ENCODE results near the gene ITPKB.

The ITPKB gene

DNA sequence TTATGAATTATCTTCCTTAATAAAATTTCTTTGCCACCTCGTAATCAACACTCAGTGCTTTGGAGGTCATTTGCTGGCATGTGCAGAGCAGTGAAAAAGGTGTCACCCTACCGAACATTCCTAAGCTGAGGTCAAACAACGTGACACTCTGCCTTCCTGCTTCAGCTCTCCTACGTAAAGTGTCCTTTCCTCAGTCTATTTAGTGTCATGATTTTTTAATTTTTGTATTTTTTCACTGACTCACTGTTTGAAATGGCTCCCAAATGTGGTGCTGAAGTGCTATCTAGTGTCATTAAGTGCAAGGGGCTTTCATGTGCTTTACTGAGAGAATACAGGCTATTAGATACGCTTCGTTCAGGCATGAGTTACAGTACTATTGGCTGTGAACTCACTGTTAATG lies 37.0 kb upstream of the ITPKB start:
- TF ChIP-seq, protein P1, sequence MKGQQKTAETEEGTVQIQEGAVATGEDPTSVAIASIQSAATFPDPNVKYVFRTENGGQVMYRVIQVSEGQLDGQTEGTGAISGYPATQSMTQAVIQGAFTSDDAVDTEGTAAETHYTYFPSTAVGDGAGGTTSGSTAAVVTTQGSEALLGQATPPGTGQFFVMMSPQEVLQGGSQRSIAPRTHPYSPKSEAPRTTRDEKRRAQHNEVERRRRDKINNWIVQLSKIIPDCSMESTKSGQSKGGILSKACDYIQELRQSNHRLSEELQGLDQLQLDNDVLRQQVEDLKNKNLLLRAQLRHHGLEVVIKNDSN (IDR thresholded peaks at IDR 0.05), result no peak
- no peak for TF ChIP-seq FOXM1 (IDR thresholded peaks at IDR 0.05; ENCODE audit: borderline replicate concordance, low read depth)
- no peak for TF ChIP-seq YY1 (IDR thresholded peaks at IDR 0.05; ENCODE audit: low read depth)

DNA sequence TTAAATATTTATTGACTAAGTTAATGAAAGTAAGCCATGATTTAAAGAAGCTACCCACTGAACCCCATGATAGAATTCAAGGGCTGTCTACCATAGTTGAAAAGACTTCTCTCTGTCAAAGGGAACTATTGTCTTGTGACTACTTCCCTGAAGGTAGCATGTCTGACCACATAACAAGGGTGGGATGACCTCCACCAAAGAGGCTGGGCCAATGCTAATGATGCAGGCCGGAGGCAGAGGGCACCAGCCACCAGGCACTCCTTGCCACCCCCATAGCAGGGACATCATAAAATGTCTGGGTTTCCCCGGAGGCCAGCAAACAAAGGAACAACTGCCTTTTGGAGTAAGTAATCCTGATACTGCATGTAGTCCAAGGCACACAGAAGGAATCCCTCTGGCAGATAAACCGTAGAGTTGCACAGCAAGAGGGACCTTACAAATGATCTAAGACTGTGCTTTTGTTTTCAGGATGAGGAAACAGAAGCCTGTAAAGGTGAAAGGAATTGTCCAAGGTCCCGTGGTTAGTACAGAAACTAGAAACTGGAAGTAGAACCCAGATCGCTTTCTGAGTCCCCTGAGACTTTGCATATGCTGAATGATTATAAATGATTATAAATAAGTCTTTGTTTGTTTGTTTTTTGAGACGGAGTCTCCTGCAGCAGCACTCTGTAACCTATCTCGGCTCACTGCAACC lies 33.5 kb upstream of the ITPKB start:
- TF ChIP-seq, protein P2, sequence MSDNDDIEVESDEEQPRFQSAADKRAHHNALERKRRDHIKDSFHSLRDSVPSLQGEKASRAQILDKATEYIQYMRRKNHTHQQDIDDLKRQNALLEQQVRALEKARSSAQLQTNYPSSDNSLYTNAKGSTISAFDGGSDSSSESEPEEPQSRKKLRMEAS (IDR thresholded peaks at IDR 0.05), result no peak
- TF ChIP-seq FOXM1 (IDR thresholded peaks at IDR 0.05; ENCODE audit: borderline replicate concordance, low read depth) (no peak), CREB1 (IDR thresholded peaks at IDR 0.05; ENCODE audit: low read depth) (no peak), EGR1 (IDR thresholded peaks at IDR 0.05) (no peak), RAD21 (IDR thresholded peaks at IDR 0.05; ENCODE audit: low read depth) (no peak), ZBTB7A (IDR thresholded peaks at IDR 0.05; ENCODE audit: low read depth) (no peak), YY1 (IDR thresholded peaks at IDR 0.05; ENCODE audit: low read depth) (no peak), TCF12 (IDR thresholded peaks at IDR 0.05; ENCODE audit: low read depth) (no peak), NFIC (IDR thresholded peaks at IDR 0.05) (no peak), EP300 (IDR thresholded peaks at IDR 0.05; ENCODE audit: borderline replicate concordance) (no peak), TEAD4 (IDR thresholded peaks at IDR 0.05) (no peak), TAF1 (IDR thresholded peaks at IDR 0.05; ENCODE audit: low read depth) (no peak)
- TF ChIP-seq, protein P3, sequence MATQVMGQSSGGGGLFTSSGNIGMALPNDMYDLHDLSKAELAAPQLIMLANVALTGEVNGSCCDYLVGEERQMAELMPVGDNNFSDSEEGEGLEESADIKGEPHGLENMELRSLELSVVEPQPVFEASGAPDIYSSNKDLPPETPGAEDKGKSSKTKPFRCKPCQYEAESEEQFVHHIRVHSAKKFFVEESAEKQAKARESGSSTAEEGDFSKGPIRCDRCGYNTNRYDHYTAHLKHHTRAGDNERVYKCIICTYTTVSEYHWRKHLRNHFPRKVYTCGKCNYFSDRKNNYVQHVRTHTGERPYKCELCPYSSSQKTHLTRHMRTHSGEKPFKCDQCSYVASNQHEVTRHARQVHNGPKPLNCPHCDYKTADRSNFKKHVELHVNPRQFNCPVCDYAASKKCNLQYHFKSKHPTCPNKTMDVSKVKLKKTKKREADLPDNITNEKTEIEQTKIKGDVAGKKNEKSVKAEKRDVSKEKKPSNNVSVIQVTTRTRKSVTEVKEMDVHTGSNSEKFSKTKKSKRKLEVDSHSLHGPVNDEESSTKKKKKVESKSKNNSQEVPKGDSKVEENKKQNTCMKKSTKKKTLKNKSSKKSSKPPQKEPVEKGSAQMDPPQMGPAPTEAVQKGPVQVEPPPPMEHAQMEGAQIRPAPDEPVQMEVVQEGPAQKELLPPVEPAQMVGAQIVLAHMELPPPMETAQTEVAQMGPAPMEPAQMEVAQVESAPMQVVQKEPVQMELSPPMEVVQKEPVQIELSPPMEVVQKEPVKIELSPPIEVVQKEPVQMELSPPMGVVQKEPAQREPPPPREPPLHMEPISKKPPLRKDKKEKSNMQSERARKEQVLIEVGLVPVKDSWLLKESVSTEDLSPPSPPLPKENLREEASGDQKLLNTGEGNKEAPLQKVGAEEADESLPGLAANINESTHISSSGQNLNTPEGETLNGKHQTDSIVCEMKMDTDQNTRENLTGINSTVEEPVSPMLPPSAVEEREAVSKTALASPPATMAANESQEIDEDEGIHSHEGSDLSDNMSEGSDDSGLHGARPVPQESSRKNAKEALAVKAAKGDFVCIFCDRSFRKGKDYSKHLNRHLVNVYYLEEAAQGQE (IDR thresholded peaks at IDR 0.05; ENCODE audit: low read depth), result no peak
- TF ChIP-seq, protein P1 (IDR thresholded peaks at IDR 0.05), result no peak

DNA sequence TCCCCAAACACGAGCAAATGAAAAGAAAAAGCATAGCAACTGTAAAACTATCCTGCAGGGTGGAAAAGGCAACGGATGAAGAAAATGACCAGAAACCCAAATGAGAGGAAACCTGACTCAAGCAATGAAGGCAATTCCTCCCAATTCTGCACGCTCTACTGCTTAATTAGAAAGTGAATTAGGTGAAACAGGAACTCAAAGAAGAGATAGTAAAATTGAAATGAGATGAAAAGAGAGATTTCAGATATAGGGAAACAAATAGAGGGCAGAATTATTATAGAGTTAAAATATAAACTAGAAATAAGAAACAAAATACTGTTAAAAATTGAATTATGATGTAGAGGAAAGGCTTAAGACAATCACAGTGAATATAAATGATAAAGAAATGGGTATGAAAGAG lies 27.5 kb upstream of the ITPKB start:
- no peak for TF ChIP-seq RAD21 (IDR thresholded peaks at IDR 0.05; ENCODE audit: low read depth)
- TF ChIP-seq, protein P2 (IDR thresholded peaks at IDR 0.05), result no peak
- no peak for TF ChIP-seq TAF1 (IDR thresholded peaks at IDR 0.05; ENCODE audit: low read depth)
- TF ChIP-seq, protein P1 (IDR thresholded peaks at IDR 0.05), result no peak

DNA sequence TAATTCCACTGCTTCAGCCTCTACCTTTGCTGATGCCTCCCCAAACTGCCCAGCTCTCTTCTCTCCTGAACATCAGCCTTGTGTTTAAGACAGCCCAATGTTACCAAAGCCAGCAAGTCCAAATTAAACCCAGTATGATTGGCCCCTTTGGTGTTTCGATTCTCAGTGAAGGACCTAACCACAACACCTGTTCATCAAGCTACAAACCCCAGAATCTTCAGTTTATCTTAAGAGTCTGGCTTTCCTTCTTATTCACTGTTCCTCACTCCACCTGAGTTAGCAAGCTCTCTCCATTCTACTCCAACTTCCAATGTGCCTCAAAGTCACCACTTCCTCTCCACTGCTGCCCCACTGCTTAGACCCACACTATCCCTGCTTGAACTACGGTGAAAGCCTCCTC lies 25.5 kb upstream of the ITPKB start:
- TF ChIP-seq, protein P2 (IDR thresholded peaks at IDR 0.05), result no peak
- TF ChIP-seq EGR1 (IDR thresholded peaks at IDR 0.05) (no peak), TCF12 (IDR thresholded peaks at IDR 0.05; ENCODE audit: low read depth) (no peak), NFIC (IDR thresholded peaks at IDR 0.05) (no peak)

DNA sequence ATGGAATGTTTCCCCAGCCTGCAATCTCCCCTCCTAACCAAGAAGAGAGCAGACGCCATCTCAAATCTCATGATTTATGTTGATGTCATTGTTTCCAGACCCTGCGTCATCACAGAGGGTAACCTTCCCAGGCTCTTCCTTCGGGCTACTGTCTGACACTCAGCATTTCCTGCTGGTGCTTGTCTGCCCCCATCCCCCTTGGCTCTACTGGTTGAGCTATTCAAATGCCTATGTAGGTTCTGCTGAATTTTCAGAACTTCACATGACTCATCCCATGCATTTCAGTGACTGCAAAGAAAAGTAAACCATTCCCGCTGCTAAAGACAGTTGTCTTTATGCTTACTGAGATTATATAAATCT lies 24.8 kb upstream of the ITPKB start:
- TF ChIP-seq CEBPB (IDR thresholded peaks at IDR 0.05), result no peak
- TF ChIP-seq, protein P1 (IDR thresholded peaks at IDR 0.05), result no peak
- no peak for TF ChIP-seq RAD21 (IDR thresholded peaks at IDR 0.05; ENCODE audit: low read depth)
- TF ChIP-seq, protein P3 (IDR thresholded peaks at IDR 0.05; ENCODE audit: low read depth), result no peak
- no peak for TF ChIP-seq TAF1 (IDR thresholded peaks at IDR 0.05; ENCODE audit: low read depth)
- TF ChIP-seq, protein P2 (IDR thresholded peaks at IDR 0.05), result no peak
- no peak for TF ChIP-seq YY1 (IDR thresholded peaks at IDR 0.05; ENCODE audit: low read depth)
- TF ChIP-seq CREB1 (IDR thresholded peaks at IDR 0.05; ENCODE audit: low read depth), result no peak
- no peak for TF ChIP-seq FOXM1 (IDR thresholded peaks at IDR 0.05; ENCODE audit: borderline replicate concordance, low read depth)
- TF ChIP-seq ZBTB7A (IDR thresholded peaks at IDR 0.05; ENCODE audit: low read depth), result no peak
- no peak for TF ChIP-seq TEAD4 (IDR thresholded peaks at IDR 0.05)
- TF ChIP-seq EGR1 (IDR thresholded peaks at IDR 0.05), result no peak
- TF ChIP-seq TCF12 (IDR thresholded peaks at IDR 0.05; ENCODE audit: low read depth), result no peak
- no peak for TF ChIP-seq EP300 (IDR thresholded peaks at IDR 0.05; ENCODE audit: borderline replicate concordance)
- TF ChIP-seq NFIC (IDR thresholded peaks at IDR 0.05), result no peak
